ENCODE data around the gene TENM4. TPM values are rescaled to one million over a fixed set of nuclear protein-coding genes. Genes with fewer than 3 reads are reported as not detected.

Gene TENM4
- total and polyA plus RNA-seq, 4 donors, result 0.02 to 0.33 (median 0.14) TPM

DNA sequence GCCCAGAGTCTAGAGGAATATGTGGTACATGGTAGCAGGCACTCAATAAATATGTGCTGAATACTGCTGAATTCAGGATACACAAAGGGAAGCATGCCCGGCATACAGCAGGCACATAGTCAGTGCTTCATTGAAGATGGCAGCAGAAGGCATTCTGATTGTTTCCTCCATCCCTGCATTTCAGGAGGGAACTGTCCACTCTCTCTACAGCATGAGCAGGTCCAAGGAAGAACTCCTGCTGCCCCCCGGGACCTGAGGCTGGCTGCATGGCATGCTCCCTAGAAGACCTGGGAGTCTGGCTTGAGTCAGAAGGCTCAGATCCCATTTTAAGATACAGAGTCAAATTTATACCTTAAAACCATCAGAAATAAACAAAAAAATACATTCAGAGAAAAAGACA lies 546.8 kb downstream of the TENM4 start:
- WGBS, result 91% methylated on average over 2 of the region's 2 CpGs

DNA sequence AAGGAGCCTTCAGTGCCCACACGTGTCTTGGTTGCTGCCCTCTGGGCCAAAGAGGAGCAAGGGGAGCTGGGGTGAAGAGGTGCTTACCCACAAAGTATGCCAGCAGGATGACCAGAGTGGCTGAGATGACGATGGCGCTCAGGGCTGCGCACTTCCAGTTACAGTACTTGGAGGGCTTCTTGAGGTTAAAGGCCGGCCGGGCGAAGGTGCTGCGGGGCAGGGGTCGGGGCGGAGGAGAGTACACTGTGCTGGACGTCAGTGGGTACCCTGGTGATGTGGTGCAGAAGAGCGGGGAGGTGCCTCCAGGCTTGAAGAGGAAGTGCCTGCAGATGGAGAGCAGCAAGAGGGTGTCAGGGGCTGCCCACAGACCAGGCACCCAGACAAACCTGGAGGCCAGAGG lies 551.1 kb downstream of the TENM4 start:
- Histone ChIP-seq H3K4me1 (ENCODE audit: control insufficient read depth in 4 of 4, insufficient read depth in 4 of 4, low read length in 3 of 4) (peaks cover 4 to 13% (median 10%) of the 10 kb centered on the region in 4 donors), H3K4me3 (ENCODE audit: low read depth in 1 of 3, low read length in 3 of 3) (no peak overlapping the region), H3K27me3 (ENCODE audit: control insufficient read depth in 4 of 4, insufficient read depth in 4 of 4, low read length in 3 of 4) (no peaks in the 10 kb centered on the region), H3K27ac (ENCODE audit: low read depth in 1 of 2, low read length in 2 of 2) (no peak overlapping the region), H3K36me3 (ENCODE audit: control insufficient read depth in 4 of 4, insufficient read depth in 3 of 4, low read depth in 1 of 4, low read length in 3 of 4) (no peaks in the 10 kb centered on the region), H3K9ac (ENCODE audit: low read depth in 1 of 2, low read length in 2 of 2) (no peak overlapping the region), H3K9me3 (ENCODE audit: control insufficient read depth in 4 of 4, low read length in 3 of 4) (no peaks in the 10 kb centered on the region)
- WGBS, result 93% methylated on average over 12 of the region's 12 CpGs
- DNase-seq (ENCODE audit: low spot score), result no peak
- TF ChIP-seq GABPA (IDR thresholded peaks at IDR 0.05 in 1 of 2, conservative IDR thresholded peaks at IDR 0.05 in 1 of 2) (no peak), FOXA1 (IDR thresholded peaks at IDR 0.05) (no peak), HNF4A (conservative IDR thresholded peaks at IDR 0.05) (no peak), JUND (IDR thresholded peaks at IDR 0.05) (no peak), FOXA2 (IDR thresholded peaks at IDR 0.05) (no peak), MAX (IDR thresholded peaks at IDR 0.05) (no peak), EGR1 (IDR thresholded peaks at IDR 0.05; ENCODE audit: low read depth in 2 of 2) (no peak)
- TF ChIP-seq, protein P1, sequence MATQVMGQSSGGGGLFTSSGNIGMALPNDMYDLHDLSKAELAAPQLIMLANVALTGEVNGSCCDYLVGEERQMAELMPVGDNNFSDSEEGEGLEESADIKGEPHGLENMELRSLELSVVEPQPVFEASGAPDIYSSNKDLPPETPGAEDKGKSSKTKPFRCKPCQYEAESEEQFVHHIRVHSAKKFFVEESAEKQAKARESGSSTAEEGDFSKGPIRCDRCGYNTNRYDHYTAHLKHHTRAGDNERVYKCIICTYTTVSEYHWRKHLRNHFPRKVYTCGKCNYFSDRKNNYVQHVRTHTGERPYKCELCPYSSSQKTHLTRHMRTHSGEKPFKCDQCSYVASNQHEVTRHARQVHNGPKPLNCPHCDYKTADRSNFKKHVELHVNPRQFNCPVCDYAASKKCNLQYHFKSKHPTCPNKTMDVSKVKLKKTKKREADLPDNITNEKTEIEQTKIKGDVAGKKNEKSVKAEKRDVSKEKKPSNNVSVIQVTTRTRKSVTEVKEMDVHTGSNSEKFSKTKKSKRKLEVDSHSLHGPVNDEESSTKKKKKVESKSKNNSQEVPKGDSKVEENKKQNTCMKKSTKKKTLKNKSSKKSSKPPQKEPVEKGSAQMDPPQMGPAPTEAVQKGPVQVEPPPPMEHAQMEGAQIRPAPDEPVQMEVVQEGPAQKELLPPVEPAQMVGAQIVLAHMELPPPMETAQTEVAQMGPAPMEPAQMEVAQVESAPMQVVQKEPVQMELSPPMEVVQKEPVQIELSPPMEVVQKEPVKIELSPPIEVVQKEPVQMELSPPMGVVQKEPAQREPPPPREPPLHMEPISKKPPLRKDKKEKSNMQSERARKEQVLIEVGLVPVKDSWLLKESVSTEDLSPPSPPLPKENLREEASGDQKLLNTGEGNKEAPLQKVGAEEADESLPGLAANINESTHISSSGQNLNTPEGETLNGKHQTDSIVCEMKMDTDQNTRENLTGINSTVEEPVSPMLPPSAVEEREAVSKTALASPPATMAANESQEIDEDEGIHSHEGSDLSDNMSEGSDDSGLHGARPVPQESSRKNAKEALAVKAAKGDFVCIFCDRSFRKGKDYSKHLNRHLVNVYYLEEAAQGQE (IDR thresholded peaks at IDR 0.05), result no peak
- TF ChIP-seq, protein P2, sequence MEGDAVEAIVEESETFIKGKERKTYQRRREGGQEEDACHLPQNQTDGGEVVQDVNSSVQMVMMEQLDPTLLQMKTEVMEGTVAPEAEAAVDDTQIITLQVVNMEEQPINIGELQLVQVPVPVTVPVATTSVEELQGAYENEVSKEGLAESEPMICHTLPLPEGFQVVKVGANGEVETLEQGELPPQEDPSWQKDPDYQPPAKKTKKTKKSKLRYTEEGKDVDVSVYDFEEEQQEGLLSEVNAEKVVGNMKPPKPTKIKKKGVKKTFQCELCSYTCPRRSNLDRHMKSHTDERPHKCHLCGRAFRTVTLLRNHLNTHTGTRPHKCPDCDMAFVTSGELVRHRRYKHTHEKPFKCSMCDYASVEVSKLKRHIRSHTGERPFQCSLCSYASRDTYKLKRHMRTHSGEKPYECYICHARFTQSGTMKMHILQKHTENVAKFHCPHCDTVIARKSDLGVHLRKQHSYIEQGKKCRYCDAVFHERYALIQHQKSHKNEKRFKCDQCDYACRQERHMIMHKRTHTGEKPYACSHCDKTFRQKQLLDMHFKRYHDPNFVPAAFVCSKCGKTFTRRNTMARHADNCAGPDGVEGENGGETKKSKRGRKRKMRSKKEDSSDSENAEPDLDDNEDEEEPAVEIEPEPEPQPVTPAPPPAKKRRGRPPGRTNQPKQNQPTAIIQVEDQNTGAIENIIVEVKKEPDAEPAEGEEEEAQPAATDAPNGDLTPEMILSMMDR (IDR thresholded peaks at IDR 0.05; ENCODE audit: low read depth, low read length, missing input control), result no peak
- TF ChIP-seq, protein P3, sequence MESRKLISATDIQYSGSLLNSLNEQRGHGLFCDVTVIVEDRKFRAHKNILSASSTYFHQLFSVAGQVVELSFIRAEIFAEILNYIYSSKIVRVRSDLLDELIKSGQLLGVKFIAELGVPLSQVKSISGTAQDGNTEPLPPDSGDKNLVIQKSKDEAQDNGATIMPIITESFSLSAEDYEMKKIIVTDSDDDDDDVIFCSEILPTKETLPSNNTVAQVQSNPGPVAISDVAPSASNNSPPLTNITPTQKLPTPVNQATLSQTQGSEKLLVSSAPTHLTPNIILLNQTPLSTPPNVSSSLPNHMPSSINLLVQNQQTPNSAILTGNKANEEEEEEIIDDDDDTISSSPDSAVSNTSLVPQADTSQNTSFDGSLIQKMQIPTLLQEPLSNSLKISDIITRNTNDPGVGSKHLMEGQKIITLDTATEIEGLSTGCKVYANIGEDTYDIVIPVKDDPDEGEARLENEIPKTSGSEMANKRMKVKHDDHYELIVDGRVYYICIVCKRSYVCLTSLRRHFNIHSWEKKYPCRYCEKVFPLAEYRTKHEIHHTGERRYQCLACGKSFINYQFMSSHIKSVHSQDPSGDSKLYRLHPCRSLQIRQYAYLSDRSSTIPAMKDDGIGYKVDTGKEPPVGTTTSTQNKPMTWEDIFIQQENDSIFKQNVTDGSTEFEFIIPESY (IDR thresholded peaks at IDR 0.05), result no peak

More for the DNA sequence above, 546.8 kb downstream of the TENM4 start:
- Histone ChIP-seq H3K9ac (ENCODE audit: low read depth in 1 of 2, low read length in 2 of 2) (no peak overlapping the region), H3K27me3 (ENCODE audit: control insufficient read depth in 4 of 4, insufficient read depth in 4 of 4, low read length in 3 of 4) (no peaks in the 10 kb centered on the region), H3K4me3 (ENCODE audit: low read depth in 1 of 3, low read length in 3 of 3) (no peak overlapping the region), H3K4me1 (ENCODE audit: control insufficient read depth in 4 of 4, insufficient read depth in 4 of 4, low read length in 3 of 4) (no peaks in the 10 kb centered on the region), H3K9me3 (ENCODE audit: control insufficient read depth in 4 of 4, low read length in 3 of 4) (no peaks in the 10 kb centered on the region), H3K27ac (ENCODE audit: low read depth in 1 of 2, low read length in 2 of 2) (no peak overlapping the region), H3K36me3 (ENCODE audit: control insufficient read depth in 4 of 4, insufficient read depth in 3 of 4, low read depth in 1 of 4, low read length in 3 of 4) (no peaks in the 10 kb centered on the region)
- DNase-seq (ENCODE audit: low spot score), result no peak
- TF ChIP-seq RXRA (IDR thresholded peaks at IDR 0.05) (no peak), EGR1 (IDR thresholded peaks at IDR 0.05; ENCODE audit: low read depth in 2 of 2) (no peak), ATF3 (IDR thresholded peaks at IDR 0.05) (no peak), FOXA2 (IDR thresholded peaks at IDR 0.05) (no peak), JUND (IDR thresholded peaks at IDR 0.05) (no peak), RAD21 (IDR thresholded peaks at IDR 0.05) (no peak), GABPA (IDR thresholded peaks at IDR 0.05 in 1 of 2, conservative IDR thresholded peaks at IDR 0.05 in 1 of 2) (no peak), NR2F2 (IDR thresholded peaks at IDR 0.05) (no peak)
- TF ChIP-seq, protein P2 (IDR thresholded peaks at IDR 0.05; ENCODE audit: low read depth, low read length, missing input control), result no peak
- TF ChIP-seq, protein P1 (IDR thresholded peaks at IDR 0.05), result no peak
